ENCODE results near the gene ZNF581. TPM values are rescaled to one million over a fixed set of nuclear protein-coding genes. Genes with fewer than 3 reads are reported as not detected.

ZNF581 gene
- total RNA-seq, 4 donors from 2014 or later, result 9.9 to 17.3 (median 13.7) TPM

DNA sequence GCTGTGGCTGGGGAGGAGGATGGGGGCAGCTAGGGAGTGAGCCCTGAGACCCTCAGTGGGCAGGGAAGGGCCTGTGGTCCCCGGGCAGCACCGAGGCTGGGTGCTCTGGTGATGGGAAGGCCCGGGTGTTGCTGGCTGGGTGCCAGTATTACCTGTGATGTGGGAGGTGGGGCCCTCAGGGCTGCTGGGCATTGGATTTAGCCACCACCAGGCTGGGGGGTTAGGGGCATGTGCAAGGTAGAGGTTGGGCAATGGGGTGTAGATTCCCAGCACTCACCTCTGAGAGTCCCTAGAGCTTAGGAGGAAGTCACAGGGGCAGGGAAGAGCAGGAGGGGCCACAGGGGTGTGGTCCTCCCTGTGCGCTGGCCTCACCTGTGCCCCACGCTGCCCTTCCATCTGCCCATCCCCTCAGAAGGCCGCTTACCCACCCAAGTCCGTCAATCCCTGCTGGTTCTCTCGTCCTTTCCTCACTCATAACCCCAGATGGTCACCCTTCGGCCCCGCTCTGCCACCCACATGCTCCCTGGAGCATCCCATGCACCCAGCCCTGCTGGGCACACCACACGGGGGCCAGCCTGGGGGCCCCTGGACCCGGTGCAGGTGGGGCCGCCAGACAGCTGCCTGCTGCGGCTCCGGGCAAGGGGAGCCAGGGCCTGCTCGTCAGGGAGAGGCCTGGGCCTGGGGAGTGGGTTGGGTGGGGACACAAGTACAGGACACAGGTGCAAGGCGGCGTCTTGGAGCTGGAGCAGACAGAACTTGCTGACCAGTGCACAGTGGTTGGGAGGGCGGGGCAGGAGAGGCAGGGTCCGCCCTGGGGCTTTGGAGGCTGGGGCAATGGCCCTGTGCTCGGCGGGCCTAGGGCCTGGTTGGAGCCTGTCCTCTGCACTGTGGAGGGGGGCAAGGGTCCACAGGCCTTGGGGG, 44.1 kb downstream of the ZNF581 start:
- H3K4me1 ChIP-seq, result no peaks in the 10 kb centered on the region
- H3K27me3 ChIP-seq, result no peaks in the 10 kb centered on the region
- no peak for ATAC-seq
- in situ Hi-C loops (cut with MboI; ENCODE audit: low sequenced_read_pairs in 4 of 4) (no loop called here), intact Hi-C loops (cut with DNase I; ENCODE audit: low total_unique reads) (no loop called here)
- no peak for DNase-seq
- H3K36me3 ChIP-seq, result peaks cover 0 to 58% of the 10 kb centered on the region in 2 donors
- no peak for TF ChIP-seq POLR2A (IDR thresholded peaks at IDR 0.05)
- TF ChIP-seq, protein P1, sequence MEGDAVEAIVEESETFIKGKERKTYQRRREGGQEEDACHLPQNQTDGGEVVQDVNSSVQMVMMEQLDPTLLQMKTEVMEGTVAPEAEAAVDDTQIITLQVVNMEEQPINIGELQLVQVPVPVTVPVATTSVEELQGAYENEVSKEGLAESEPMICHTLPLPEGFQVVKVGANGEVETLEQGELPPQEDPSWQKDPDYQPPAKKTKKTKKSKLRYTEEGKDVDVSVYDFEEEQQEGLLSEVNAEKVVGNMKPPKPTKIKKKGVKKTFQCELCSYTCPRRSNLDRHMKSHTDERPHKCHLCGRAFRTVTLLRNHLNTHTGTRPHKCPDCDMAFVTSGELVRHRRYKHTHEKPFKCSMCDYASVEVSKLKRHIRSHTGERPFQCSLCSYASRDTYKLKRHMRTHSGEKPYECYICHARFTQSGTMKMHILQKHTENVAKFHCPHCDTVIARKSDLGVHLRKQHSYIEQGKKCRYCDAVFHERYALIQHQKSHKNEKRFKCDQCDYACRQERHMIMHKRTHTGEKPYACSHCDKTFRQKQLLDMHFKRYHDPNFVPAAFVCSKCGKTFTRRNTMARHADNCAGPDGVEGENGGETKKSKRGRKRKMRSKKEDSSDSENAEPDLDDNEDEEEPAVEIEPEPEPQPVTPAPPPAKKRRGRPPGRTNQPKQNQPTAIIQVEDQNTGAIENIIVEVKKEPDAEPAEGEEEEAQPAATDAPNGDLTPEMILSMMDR (IDR thresholded peaks at IDR 0.05 in 4 of 5, conservative IDR thresholded peaks at IDR 0.05 in 1 of 5), result no peak
- H3K4me3 ChIP-seq, result no peak overlapping the region
- no peak overlapping the region for H3K27ac ChIP-seq
- H3K9me3 ChIP-seq, result no peaks in the 10 kb centered on the region

DNA sequence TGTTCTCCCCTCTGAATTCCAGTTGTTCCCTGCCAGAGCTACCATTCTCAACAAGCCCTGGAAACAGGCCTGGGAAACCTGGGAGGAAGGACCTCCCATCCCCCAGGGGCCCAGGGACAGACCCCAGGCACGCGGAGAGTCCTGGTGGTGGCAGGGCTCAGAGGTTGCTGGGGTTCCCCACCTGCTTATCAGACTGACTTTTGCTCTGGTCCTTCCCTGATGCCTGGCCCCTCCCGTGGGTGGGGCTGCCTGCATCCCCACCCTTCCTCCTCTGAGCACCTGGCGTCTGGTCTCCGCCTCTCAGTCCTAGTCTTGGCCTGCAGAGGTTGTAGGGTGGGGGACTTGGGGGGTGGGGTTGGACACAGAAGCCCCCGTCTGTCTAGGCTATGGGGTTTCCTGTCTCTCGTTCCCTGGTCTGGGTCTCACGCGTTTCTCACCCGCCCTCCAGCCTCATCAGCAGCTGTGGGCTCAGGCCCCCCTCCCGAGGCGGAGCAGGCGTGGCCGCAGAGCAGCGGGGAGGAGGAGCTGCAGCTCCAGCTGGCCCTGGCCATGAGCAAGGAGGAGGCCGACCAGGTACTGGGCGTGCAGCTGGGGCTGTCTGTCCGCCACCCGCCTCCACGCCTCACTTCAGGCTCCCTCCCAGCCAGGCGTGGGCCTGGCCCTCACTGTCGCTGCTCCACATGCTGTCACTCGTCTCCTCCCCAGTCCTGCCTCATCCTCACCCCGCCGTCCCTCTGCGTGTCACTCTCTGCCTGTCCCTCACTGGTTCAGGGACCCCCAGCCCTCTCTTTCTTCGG, 45.2 kb downstream of the ZNF581 start:
- no peak overlapping the region for H3K4me3 ChIP-seq
- no peak overlapping the region for H3K27ac ChIP-seq
- in situ Hi-C loops (cut with MboI; ENCODE audit: low sequenced_read_pairs in 4 of 4) (no loop called here), intact Hi-C loops (cut with DNase I; ENCODE audit: low total_unique reads) (no loop called here)
- H3K36me3 ChIP-seq, result peaks cover 3 to 69% of the 10 kb centered on the region in 2 donors
- no peaks in the 10 kb centered on the region for H3K27me3 ChIP-seq
- no peaks in the 10 kb centered on the region for H3K9me3 ChIP-seq
- DNase-seq (no peak), ATAC-seq (no peak)
- no peaks in the 10 kb centered on the region for H3K4me1 ChIP-seq
- TF ChIP-seq POLR2A (IDR thresholded peaks at IDR 0.05), result no peak
- TF ChIP-seq, protein P1 (IDR thresholded peaks at IDR 0.05 in 4 of 5, conservative IDR thresholded peaks at IDR 0.05 in 1 of 5), result no peak

DNA sequence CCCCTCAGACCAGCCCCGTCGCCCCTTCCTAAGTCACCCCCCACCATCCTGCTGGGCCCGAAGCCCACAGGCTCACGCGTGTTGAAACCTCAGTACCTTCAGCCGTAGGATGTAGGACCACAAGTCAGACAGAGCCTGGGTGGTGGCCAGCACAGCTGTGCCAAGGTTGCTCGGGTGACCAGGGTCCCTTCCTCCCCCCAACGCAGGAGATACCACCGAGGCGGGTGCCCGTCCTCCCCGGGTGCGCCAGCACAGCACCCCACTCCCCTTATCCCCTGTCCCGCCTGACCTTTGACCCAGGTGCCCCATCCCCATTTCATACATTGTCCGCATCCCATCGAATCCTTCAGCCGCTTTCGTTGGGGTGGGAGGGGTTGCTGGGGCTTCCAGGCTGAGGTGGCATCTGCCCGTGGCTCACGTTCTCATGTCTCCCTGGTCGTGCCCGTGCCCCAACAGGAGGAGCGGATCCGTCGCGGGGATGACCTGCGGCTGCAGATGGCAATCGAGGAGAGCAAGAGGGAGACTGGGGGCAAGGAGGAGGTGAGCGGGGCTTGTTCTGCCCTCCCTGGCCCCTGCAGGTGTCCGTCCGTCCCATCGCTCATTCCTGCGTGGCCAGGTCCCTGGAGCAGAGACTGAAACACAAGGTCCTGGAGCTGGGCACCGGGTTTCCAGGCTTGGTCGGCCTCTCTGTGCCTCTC, 46.1 kb downstream of the ZNF581 start:
- Histone ChIP-seq H3K4me1 (no peaks in the 10 kb centered on the region), H3K27me3 (no peaks in the 10 kb centered on the region), H3K27ac (no peak overlapping the region), H3K9me3 (no peaks in the 10 kb centered on the region), H3K4me3 (no peak overlapping the region), H3K36me3 (peaks cover 3 to 78% of the 10 kb centered on the region in 2 donors)
- intact Hi-C loops (cut with DNase I; ENCODE audit: low total_unique reads), result no loop called here
- in situ Hi-C loops (cut with MboI; ENCODE audit: low sequenced_read_pairs in 4 of 4), result no loop called here
- no peak for ATAC-seq
- DNase-seq, result no peak
- no peak for TF ChIP-seq POLR2A (IDR thresholded peaks at IDR 0.05)
- TF ChIP-seq, protein P1 (IDR thresholded peaks at IDR 0.05 in 4 of 5, conservative IDR thresholded peaks at IDR 0.05 in 1 of 5), result no peak

DNA sequence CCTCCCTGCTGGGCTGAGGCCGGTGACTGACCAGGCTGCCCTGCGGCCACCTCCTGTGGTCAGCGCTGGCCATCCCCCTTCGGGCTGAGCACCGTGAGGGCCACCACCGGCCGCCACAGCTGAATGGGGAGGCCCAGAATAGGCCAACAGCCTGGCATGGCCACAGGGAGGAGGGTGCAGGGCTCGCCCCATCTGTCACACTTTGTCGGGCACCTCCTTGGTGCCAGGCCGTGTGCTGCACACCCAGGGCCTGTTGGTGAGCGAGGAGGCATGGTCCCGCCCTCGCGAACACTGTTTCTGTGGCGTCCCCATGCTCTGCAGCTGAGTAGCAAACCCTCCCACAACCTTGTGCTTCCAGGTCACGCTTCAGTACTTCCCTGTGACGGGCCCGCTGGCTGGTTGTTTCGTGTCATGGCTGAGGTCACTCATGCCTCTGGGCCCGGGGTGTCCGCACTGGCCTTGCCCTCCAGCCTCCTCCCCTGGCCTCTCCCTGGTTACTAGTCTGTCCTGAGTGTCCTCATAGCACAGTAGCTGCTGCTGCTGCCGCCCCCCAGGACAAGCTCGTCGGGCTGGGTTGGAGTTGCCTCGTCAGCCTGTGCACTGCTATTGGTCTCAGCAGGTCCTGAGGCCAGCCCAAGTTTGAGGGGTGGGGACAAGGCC, 46.8 kb downstream of the ZNF581 start:
- Histone ChIP-seq H3K9me3 (no peaks in the 10 kb centered on the region), H3K36me3 (peaks cover 3 to 81% of the 10 kb centered on the region in 2 donors), H3K27ac (no peak overlapping the region), H3K27me3 (no peaks in the 10 kb centered on the region), H3K4me1 (no peaks in the 10 kb centered on the region), H3K4me3 (no peak overlapping the region)
- intact Hi-C loops (cut with DNase I; ENCODE audit: low total_unique reads), result no loop called here
- TF ChIP-seq POLR2A (IDR thresholded peaks at IDR 0.05), result no peak
- TF ChIP-seq, protein P1 (IDR thresholded peaks at IDR 0.05 in 4 of 5, conservative IDR thresholded peaks at IDR 0.05 in 1 of 5), result no peak
- DNase-seq, result no peak
- no peak for ATAC-seq
- in situ Hi-C loops (cut with MboI; ENCODE audit: low sequenced_read_pairs in 4 of 4), result no loop called here

Data from gastrocnemius medialis (tissue), 4 donors.